GM23338 (cell line): Measurements from ENCODE around the gene ADAD1. TPM values are rescaled to one million over a fixed set of nuclear protein-coding genes. Genes with fewer than 3 reads are reported as not detected.

Source experiments
- EZH2 ChIP-seq: fragments of 200-600 bp; sonication (generic); IDR thresholded peaks from one replicate; pipeline ENCODE4 v1.8.0; 2017; ENCODE audit warnings: antibody characterized with exemption, mild to moderate bottlenecking, low read depth; ENCODE audit not compliant: unreplicated experiment
- JUNB ChIP-seq: IDR thresholded peaks from one replicate; pipeline ENCODE4 v1.6.1; 2016; ENCODE audit warnings: antibody characterized with exemption; ENCODE audit not compliant: unreplicated experiment
- NANOG ChIP-seq: IDR thresholded peaks from 2 replicates; pipeline ENCODE4 v1.6.1; 2016; ENCODE audit warnings: antibody characterized with exemption, borderline replicate concordance
- STAT1 ChIP-seq: IDR thresholded peaks from one replicate; pipeline ENCODE4 v1.6.1; 2016; ENCODE audit warnings: antibody characterized with exemption; ENCODE audit not compliant: unreplicated experiment
- ZNF114 ChIP-seq: fragments of 250-450 bp; sonication (Bioruptor Pico); IDR thresholded peaks from 2 replicates; pipeline ENCODE4 v1.5.0; 2020; ENCODE audit warnings: mild to moderate bottlenecking, moderate library complexity
- polyA plus RNA-seq: library from polyadenylated mRNA; unstranded; fragments of >200 nt; fragmentation: Nextera tagmentation; extraction: Ambion mirVana; gene quantifications from 2 replicates; pipeline ENCODE4 v1.2.1, GENCODE V29; 2016
- total RNA-seq: library from RNA; depleted of rRNA; stranded (reverse); fragments of >200 nt; shearing (Covaris generic); gene quantifications from 2 replicates; pipeline ENCODE4 v1.2.3, GENCODE V29; 2014
- TF ChIP-seq, protein P1 (sequence below): fragments of 250-450 bp; sonication (Bioruptor Pico); IDR thresholded peaks from 2 replicates; pipeline ENCODE4 v1.5.0; 2020; ENCODE audit warnings: mild to moderate bottlenecking, moderate library complexity
- TF ChIP-seq, protein P2 (sequence below), 2 experiments: fragments of 200-600 bp in 1 of 2; sonication (generic) in 1 of 2; conservative IDR thresholded peaks; 2 replicates each; pipeline versions ENCODE4 v1.5.1 to v1.6.1; 2016 to 2017; ENCODE audit warnings: antibody characterized with exemption in 2 of 2, low read depth in 2 of 2, mild to moderate bottlenecking in 2 of 2, moderate library complexity in 1 of 2
- TF ChIP-seq, protein P3 (sequence below): IDR thresholded peaks from one replicate; pipeline ENCODE4 v1.6.1; 2018; ENCODE audit warnings: antibody characterized with exemption; ENCODE audit not compliant: unreplicated experiment

ADAD1 gene
- total and polyA plus RNA-seq, 2 experiments from 2014 or later = not detected

DNA sequence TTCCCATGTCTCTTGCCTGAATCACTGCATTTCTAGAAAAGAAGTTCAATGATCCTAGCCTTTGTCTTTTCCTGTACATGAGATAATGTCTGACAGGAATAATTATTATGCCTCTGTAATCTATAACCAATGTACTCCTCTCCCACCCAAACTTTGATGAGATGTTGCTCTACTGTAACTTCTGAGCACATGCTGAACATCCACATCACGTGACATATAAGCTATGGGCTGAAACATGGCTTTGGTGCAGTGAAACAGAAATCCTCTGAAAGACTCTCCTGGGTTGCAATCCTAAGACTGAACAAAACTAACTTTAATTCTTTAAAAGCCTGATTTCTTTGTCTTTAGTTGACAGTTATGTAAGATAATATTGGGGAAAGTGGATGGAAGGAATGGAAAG is 1.5 kb upstream of the ADAD1 start (continued):
- TF ChIP-seq, protein P1, sequence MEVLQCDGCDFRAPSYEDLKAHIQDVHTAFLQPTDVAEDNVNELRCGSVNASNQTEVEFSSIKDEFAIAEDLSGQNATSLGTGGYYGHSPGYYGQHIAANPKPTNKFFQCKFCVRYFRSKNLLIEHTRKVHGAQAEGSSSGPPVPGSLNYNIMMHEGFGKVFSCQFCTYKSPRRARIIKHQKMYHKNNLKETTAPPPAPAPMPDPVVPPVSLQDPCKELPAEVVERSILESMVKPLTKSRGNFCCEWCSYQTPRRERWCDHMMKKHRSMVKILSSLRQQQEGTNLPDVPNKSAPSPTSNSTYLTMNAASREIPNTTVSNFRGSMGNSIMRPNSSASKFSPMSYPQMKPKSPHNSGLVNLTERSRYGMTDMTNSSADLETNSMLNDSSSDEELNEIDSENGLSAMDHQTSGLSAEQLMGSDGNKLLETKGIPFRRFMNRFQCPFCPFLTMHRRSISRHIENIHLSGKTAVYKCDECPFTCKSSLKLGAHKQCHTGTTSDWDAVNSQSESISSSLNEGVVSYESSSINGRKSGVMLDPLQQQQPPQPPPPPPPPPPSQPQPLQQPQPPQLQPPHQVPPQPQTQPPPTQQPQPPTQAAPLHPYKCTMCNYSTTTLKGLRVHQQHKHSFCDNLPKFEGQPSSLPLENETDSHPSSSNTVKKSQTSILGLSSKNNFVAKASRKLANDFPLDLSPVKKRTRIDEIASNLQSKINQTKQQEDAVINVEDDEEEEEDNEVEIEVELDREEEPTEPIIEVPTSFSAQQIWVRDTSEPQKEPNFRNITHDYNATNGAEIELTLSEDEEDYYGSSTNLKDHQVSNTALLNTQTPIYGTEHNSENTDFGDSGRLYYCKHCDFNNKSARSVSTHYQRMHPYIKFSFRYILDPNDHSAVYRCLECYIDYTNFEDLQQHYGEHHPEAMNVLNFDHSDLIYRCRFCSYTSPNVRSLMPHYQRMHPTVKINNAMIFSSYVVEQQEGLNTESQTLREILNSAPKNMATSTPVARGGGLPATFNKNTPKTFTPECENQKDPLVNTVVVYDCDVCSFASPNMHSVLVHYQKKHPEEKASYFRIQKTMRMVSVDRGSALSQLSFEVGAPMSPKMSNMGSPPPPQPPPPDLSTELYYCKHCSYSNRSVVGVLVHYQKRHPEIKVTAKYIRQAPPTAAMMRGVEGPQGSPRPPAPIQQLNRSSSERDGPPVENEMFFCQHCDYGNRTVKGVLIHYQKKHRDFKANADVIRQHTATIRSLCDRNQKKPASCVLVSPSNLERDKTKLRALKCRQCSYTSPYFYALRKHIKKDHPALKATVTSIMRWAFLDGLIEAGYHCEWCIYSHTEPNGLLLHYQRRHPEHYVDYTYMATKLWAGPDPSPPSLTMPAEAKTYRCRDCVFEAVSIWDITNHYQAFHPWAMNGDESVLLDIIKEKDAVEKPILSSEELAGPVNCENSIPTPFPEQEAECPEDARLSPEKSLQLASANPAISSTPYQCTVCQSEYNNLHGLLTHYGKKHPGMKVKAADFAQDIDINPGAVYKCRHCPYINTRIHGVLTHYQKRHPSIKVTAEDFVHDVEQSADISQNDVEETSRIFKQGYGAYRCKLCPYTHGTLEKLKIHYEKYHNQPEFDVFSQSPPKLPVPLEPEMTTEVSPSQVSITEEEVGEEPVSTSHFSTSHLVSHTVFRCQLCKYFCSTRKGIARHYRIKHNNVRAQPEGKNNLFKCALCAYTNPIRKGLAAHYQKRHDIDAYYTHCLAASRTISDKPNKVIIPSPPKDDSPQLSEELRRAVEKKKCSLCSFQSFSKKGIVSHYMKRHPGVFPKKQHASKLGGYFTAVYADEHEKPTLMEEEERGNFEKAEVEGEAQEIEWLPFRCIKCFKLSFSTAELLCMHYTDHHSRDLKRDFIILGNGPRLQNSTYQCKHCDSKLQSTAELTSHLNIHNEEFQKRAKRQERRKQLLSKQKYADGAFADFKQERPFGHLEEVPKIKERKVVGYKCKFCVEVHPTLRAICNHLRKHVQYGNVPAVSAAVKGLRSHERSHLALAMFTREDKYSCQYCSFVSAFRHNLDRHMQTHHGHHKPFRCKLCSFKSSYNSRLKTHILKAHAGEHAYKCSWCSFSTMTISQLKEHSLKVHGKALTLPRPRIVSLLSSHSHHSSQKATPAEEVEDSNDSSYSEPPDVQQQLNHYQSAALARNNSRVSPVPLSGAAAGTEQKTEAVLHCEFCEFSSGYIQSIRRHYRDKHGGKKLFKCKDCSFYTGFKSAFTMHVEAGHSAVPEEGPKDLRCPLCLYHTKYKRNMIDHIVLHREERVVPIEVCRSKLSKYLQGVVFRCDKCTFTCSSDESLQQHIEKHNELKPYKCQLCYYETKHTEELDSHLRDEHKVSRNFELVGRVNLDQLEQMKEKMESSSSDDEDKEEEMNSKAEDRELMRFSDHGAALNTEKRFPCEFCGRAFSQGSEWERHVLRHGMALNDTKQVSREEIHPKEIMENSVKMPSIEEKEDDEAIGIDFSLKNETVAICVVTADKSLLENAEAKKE = no peak
- TF ChIP-seq, protein P2, sequence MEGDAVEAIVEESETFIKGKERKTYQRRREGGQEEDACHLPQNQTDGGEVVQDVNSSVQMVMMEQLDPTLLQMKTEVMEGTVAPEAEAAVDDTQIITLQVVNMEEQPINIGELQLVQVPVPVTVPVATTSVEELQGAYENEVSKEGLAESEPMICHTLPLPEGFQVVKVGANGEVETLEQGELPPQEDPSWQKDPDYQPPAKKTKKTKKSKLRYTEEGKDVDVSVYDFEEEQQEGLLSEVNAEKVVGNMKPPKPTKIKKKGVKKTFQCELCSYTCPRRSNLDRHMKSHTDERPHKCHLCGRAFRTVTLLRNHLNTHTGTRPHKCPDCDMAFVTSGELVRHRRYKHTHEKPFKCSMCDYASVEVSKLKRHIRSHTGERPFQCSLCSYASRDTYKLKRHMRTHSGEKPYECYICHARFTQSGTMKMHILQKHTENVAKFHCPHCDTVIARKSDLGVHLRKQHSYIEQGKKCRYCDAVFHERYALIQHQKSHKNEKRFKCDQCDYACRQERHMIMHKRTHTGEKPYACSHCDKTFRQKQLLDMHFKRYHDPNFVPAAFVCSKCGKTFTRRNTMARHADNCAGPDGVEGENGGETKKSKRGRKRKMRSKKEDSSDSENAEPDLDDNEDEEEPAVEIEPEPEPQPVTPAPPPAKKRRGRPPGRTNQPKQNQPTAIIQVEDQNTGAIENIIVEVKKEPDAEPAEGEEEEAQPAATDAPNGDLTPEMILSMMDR (conservative IDR thresholded peaks at IDR 0.05; ENCODE audit: low read depth in 2 of 2) = no peak
- TF ChIP-seq EZH2 (no peak), NANOG (no peak), ZNF114 (CRISPR knock-in tag) (no peak), JUNB (no peak), STAT1 (no peak)
- TF ChIP-seq, protein P3, sequence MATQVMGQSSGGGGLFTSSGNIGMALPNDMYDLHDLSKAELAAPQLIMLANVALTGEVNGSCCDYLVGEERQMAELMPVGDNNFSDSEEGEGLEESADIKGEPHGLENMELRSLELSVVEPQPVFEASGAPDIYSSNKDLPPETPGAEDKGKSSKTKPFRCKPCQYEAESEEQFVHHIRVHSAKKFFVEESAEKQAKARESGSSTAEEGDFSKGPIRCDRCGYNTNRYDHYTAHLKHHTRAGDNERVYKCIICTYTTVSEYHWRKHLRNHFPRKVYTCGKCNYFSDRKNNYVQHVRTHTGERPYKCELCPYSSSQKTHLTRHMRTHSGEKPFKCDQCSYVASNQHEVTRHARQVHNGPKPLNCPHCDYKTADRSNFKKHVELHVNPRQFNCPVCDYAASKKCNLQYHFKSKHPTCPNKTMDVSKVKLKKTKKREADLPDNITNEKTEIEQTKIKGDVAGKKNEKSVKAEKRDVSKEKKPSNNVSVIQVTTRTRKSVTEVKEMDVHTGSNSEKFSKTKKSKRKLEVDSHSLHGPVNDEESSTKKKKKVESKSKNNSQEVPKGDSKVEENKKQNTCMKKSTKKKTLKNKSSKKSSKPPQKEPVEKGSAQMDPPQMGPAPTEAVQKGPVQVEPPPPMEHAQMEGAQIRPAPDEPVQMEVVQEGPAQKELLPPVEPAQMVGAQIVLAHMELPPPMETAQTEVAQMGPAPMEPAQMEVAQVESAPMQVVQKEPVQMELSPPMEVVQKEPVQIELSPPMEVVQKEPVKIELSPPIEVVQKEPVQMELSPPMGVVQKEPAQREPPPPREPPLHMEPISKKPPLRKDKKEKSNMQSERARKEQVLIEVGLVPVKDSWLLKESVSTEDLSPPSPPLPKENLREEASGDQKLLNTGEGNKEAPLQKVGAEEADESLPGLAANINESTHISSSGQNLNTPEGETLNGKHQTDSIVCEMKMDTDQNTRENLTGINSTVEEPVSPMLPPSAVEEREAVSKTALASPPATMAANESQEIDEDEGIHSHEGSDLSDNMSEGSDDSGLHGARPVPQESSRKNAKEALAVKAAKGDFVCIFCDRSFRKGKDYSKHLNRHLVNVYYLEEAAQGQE = no peak
